Panc1 (cell line): ENCODE data around the gene EDEM3. TPM values are rescaled to one million over a fixed set of nuclear protein-coding genes. Genes with fewer than 3 reads are reported as not detected.

Experiments
- ATAC-seq: fragments of 200-7000 bp; cut with Tn5 transposase; 2 replicates; pipeline ENCODE4 v1.9.1; 2020; ENCODE audit warnings: mild to moderate bottlenecking, moderate library complexity
- BruUV-seq: library from RNA; stranded (reverse); fragments of 400-500 nt; replicated peaks from 2 replicates; lab custom pipeline; 2021; lab: Mats Ljungman, UMichigan
- CTCF ChIA-PET: fragments of 300-600 bp; sonication (Branson Sonifier 250); formaldehyde crosslinking; loops from one replicate; lab custom pipeline; 2022; ENCODE audit warnings: antibody characterized with exemption; lab: Charles Lee
- POLR2A ChIA-PET: fragments of 300-600 bp; sonication (Branson Sonifier 250); formaldehyde crosslinking; loops from one replicate; lab custom pipeline; 2022; ENCODE audit warnings: antibody characterized with exemption; lab: Charles Lee
- DNase-seq: peaks from one replicate; pipeline ENCODE4 v3.0.0-alpha.2; 2010; ENCODE audit warnings: low read depth, low spot score
- H3K27ac ChIP-seq: 2 replicates; pipeline ENCODE4 v1.5.1; 2011; ENCODE audit warnings: mild to moderate bottlenecking, low read length, inconsistent platforms
- H3K27me3 ChIP-seq: fragments of 200-500 bp; sonication (Bioruptor generic); 2 replicates; pipeline ENCODE4 v1.6.0; 2014; ENCODE audit warnings: low read length, inconsistent platforms; ENCODE audit not compliant: control insufficient read depth, insufficient read depth
- H3K36me3 ChIP-seq: fragments of 200-500 bp; sonication (Bioruptor generic); 2 replicates; pipeline ENCODE4 v1.5.1; 2014; ENCODE audit warnings: inconsistent platforms, mild to moderate bottlenecking, low read length, moderate library complexity; ENCODE audit not compliant: control insufficient read depth, insufficient read depth
- H3K4me1 ChIP-seq: 2 replicates; pipeline ENCODE4 v1.5.1; 2011; ENCODE audit warnings: inconsistent platforms, mild to moderate bottlenecking, low read length, moderate library complexity; ENCODE audit not compliant: control insufficient read depth, insufficient read depth
- H3K4me3 ChIP-seq, 2 experiments: 2 replicates each; pipeline ENCODE4 v1.5.1; 2011 to 2012; ENCODE audit warnings: low read depth in 2 of 2, low read length in 2 of 2, mild to moderate bottlenecking in 2 of 2, inconsistent platforms in 1 of 2, moderate library complexity in 1 of 2
- H3K9me3 ChIP-seq: fragments of 200-500 bp; sonication (Bioruptor generic); 2 replicates; pipeline ENCODE4 v1.5.1; 2014; ENCODE audit warnings: low read depth, mild to moderate bottlenecking, inconsistent platforms, low read length, moderate library complexity; ENCODE audit not compliant: control insufficient read depth, insufficient read depth
- POLR2AphosphoS5 ChIP-seq: IDR thresholded peaks from 2 replicates; pipeline ENCODE4 v1.6.1; 2012; ENCODE audit warnings: mild to moderate bottlenecking, low read depth, low read length, moderate library complexity
- REST ChIP-seq, 2 experiments: IDR thresholded peaks; 2 replicates each; pipeline ENCODE4 v1.6.1; 2011 to 2012; ENCODE audit warnings: low read depth in 2 of 2, control low read depth in 1 of 2, low read length in 1 of 2, mild to moderate bottlenecking in 1 of 2, moderate library complexity in 1 of 2; ENCODE audit not compliant: insufficient read depth in 1 of 2
- SIN3A ChIP-seq: IDR thresholded peaks from 2 replicates; pipeline ENCODE4 v1.6.1; 2012; ENCODE audit warnings: low read depth, mild to moderate bottlenecking, low read length, moderate library complexity, borderline replicate concordance; ENCODE audit not compliant: insufficient read depth
- TCF7L2 ChIP-seq: IDR thresholded peaks from 2 replicates; pipeline ENCODE4 v1.6.1; 2011; ENCODE audit warnings: mild to moderate bottlenecking, low read depth, low read length, inconsistent platforms
- in situ Hi-C: cut with HindIII; loops from 2 replicates; pipeline ENCODE4 v1.10.0; 2016; ENCODE audit warnings: low sequenced_read_pairs, low pct_unique_long_range_greater_than_20kb
- intact Hi-C: fragments of 100-400 bp; cut with micrococcal nuclease; formaldehyde crosslinking; loops from one replicate; pipeline ENCODE4 v1.10.0; 2022; ENCODE audit not compliant: unreplicated experiment
- total RNA-seq: library from RNA; stranded (reverse); gene quantifications from one replicate; pipeline ENCODE4 v1.2.1, GENCODE V29; 2021; ENCODE audit not compliant: unreplicated experiment
- TF ChIP-seq, protein P1 (sequence below): fragments of 450-650 bp; IDR thresholded peaks from 2 replicates; pipeline ENCODE4 v1.5.1; 2017; ENCODE audit warnings: mild to moderate bottlenecking

EDEM3 gene
- total RNA-seq, 1 experiment from 2014 or later: 17.4 TPM

DNA sequence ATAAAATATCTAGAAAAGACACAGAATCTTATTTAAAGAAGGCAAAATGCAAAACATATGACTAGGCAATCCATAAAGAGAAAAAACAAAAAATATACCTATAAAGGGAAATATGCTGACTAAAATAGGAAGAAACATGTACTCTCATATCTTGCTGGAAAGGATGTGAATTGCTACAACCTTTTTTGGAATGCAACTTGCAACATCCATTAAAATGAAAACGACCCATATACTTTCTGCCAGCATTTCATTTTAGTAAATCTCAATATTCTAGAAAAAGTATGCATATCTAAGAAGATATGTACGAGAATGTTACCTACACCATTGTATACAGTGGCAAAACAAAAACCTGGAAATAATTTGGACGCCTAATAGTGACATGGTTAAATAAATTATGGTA lies 56.6 kb downstream of the EDEM3 start:
- TF ChIP-seq REST (IDR thresholded peaks at IDR 0.05; ENCODE audit: insufficient read depth in 1 of 2, low read depth in 2 of 2, low read length in 1 of 2) (no peak), POLR2AphosphoS5 (no peak), TCF7L2 (no peak), SIN3A (no peak)
- TF ChIP-seq, protein P1, sequence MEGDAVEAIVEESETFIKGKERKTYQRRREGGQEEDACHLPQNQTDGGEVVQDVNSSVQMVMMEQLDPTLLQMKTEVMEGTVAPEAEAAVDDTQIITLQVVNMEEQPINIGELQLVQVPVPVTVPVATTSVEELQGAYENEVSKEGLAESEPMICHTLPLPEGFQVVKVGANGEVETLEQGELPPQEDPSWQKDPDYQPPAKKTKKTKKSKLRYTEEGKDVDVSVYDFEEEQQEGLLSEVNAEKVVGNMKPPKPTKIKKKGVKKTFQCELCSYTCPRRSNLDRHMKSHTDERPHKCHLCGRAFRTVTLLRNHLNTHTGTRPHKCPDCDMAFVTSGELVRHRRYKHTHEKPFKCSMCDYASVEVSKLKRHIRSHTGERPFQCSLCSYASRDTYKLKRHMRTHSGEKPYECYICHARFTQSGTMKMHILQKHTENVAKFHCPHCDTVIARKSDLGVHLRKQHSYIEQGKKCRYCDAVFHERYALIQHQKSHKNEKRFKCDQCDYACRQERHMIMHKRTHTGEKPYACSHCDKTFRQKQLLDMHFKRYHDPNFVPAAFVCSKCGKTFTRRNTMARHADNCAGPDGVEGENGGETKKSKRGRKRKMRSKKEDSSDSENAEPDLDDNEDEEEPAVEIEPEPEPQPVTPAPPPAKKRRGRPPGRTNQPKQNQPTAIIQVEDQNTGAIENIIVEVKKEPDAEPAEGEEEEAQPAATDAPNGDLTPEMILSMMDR: no peak
- intact Hi-C loops (no loop called here), in situ Hi-C loops (no loop called here)
- no TSS peak for BruUV-seq
- Histone ChIP-seq H3K36me3 (peaks cover 12% of the 10 kb centered on the region; the same call in 1 of the 2 replicates), H3K27me3 (no peaks in the 10 kb centered on the region), H3K4me3 (no peak overlapping the region), H3K27ac (no peak overlapping the region), H3K4me1 (no peaks in the 10 kb centered on the region), H3K9me3 (no peaks in the 10 kb centered on the region)
- POLR2A ChIA-PET: no interaction called here
- CTCF ChIA-PET: no interaction called here
- DNase-seq (no peak), ATAC-seq (no peak)

DNA sequence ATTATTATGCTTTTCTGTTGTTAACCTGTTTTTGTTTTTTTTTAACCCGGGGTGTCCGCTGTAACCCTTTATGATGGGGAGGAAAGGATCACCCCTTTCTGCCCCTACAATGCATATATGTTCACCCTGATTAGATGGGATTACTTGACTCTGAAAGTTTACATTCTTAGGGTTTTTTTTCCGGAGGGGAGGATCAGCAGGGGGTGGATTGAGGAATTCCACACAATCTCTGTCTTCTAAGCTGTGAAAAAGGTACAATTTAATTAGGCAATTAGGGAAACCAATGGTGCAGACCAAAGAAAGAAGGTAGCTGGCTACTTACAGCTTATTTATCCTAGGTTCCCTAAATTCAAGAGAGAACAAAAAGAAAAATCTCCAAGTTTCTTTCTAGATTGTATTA lies 58.3 kb downstream of the EDEM3 start:
- no peaks in the 10 kb centered on the region for H3K9me3 ChIP-seq
- no TSS peak for BruUV-seq
- no peaks in the 10 kb centered on the region for H3K4me1 ChIP-seq
- no peak overlapping the region for H3K27ac ChIP-seq
- in situ Hi-C loops: no loop called here
- POLR2A ChIA-PET: no interaction called here
- TF ChIP-seq REST (IDR thresholded peaks at IDR 0.05; ENCODE audit: insufficient read depth in 1 of 2, low read depth in 2 of 2, low read length in 1 of 2): no peak
- no peak for TF ChIP-seq POLR2AphosphoS5
- TF ChIP-seq, protein P1: no peak
- TF ChIP-seq SIN3A: no peak
- no peak for TF ChIP-seq TCF7L2
- DNase-seq: no peak
- ATAC-seq: no peak
- H3K4me3 ChIP-seq: no peak overlapping the region
- CTCF ChIA-PET: no interaction called here
- peaks cover 8% of the 10 kb centered on the region; the same call in 1 of the 2 replicates for H3K36me3 ChIP-seq
- no peaks in the 10 kb centered on the region for H3K27me3 ChIP-seq
- intact Hi-C loops: no loop called here
